NCI-H2029 (cell line): Measurements from ENCODE around the gene RLIM.
"Not testable (repeated sequence)": the region's sequence is repeated elsewhere in the genome, so short reads cannot be mapped to it uniquely, and the experiment has no call there.

Experiments used
- DNase-seq: peaks from one replicate; lab custom pipeline; 2025; lab: John Stamatoyannopoulos, UW

RLIM gene, protein sequence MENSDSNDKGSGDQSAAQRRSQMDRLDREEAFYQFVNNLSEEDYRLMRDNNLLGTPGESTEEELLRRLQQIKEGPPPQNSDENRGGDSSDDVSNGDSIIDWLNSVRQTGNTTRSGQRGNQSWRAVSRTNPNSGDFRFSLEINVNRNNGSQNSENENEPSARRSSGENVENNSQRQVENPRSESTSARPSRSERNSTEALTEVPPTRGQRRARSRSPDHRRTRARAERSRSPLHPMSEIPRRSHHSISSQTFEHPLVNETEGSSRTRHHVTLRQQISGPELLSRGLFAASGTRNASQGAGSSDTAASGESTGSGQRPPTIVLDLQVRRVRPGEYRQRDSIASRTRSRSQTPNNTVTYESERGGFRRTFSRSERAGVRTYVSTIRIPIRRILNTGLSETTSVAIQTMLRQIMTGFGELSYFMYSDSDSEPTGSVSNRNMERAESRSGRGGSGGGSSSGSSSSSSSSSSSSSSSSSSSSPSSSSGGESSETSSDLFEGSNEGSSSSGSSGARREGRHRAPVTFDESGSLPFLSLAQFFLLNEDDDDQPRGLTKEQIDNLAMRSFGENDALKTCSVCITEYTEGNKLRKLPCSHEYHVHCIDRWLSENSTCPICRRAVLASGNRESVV

GRCh38 chrX:74614093-74614909 is at the start of gene RLIM:
TSS of gene RLIM (minus strand) at chrX:74614624. CDS start at chrX:74595977, 18,647 bp downstream.
- DNase-seq: peak; percentile 90

DNA sequence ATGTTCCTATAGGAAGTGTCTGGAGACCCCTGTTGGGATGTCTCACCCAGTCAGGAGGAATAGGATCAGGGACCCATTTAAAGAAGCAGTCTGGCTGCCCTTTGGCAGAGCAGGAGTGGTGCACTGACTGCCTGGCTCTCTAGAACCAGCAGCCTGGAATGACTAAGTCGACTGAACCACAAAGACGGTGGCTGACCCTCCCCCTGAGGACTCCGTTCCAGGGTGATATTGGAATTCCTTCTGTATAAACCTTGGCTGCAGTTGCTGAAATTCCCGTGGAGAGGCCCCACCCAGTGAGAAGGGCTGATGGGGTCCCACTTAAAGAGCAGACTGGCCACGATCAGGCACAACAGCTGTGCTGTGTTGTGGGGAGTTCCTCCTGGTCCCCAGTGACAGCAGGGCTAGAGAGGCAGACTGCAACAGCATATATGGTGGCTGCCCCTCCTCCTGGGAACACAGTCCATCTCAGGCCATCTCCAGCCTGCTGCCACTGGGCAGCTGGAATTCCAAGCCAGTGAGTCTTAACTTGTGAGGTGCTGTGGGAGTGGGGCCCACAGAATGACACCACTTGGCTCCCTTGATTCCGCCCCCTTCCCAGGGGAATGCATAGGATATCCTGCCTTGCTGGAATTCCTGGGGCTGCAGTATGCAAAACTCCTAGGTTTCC is 41.8 kb upstream of the RLIM start:
- no peak for DNase-seq

DNA sequence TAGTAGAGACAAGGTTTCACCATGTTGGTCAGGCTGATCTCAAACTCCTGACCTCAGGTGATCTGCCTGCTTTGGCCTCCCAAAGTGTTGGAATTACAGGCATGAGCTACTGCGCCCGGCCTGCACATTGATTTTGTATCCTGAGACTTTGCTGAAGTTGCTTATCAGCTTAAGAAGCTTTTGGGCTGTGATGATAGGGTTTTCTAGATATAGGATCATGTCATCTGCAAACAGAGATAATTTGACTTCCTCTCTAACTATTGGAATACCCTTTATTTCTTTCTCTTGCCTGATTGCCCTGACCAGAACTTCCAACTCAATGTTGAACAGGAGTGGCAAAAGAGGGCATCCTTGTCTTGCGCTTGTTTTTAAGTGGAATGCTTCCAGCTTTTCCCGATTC is 40.5 kb upstream of the RLIM start:
- DNase-seq: not testable (repeated sequence)

- DNase-seq: no peak
Measured at GRCh38 chrX:74636749-74637314, 22.4 kb upstream of the RLIM start.

GRCh38 chrX:74613370-74614092 is 893 bp downstream of the RLIM start:
- DNase-seq: peak; percentile 11

- no peak for DNase-seq
Measured at GRCh38 chrX:74606799-74607198, 7.6 kb downstream of the RLIM start.

DNA sequence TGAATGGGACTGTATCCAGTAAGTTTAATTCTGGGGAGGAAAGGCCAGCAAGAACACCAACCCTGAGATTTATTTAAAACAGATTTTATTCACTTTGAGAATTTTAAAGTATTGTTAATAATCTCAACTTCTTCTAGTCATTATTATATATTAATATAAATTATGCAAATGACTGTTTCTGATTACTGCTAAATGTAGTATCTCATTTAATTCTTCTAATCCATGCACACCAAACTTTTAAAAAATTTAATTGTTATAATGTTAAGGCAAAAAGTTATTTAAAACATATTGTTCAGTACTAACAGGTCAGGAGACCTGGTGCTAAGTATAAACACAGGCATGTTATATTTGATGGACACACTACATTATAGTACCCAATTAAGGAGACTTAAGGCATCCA is 8.1 kb downstream of the RLIM start:
- DNase-seq: no peak

GRCh38 chrX:74603040-74603439 is 11.4 kb downstream of the RLIM start:
- no peak for DNase-seq

- DNase-seq: no peak
Measured at GRCh38 chrX:74602142-74602541, 12.3 kb downstream of the RLIM start.

DNA sequence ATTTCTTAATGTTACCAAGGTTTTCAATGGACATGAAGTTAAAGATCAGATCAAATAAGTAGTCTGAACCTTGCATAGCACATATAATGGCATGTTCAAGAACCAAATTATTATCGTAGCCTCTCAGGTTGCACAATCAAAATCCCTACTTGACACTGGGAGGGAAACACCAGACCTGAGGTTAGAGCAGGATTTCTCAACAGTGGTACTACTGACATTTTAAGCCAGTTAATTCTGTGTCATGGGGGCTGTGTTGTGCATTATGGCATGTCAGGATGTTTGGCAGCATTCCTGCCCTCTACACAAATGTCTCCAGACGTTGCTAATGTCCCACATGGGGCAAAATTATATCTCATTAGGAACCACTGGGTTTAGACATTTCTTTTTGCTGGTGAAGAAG is 20.8 kb downstream of the RLIM start:
- DNase-seq: no peak

DNA sequence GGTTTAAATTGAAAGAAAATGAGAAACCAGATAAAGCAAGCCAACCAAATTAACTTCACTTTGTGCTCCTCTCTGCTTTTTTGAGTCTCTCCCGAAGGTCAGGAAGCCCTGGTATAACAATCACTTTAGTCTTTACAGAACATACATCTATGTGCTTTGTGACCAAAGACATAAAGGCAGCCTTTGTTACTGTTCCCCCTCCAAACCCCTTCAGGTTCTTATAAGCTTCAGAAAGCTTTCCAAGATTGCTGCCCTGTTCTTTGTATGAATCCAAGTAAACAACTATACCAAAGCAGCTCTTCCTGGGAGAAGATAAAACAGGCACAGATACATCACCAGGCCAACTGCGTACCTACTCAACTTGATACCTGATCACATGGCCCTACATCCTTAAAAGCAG is 28.7 kb downstream of the RLIM start:
- DNase-seq: no peak

DNA sequence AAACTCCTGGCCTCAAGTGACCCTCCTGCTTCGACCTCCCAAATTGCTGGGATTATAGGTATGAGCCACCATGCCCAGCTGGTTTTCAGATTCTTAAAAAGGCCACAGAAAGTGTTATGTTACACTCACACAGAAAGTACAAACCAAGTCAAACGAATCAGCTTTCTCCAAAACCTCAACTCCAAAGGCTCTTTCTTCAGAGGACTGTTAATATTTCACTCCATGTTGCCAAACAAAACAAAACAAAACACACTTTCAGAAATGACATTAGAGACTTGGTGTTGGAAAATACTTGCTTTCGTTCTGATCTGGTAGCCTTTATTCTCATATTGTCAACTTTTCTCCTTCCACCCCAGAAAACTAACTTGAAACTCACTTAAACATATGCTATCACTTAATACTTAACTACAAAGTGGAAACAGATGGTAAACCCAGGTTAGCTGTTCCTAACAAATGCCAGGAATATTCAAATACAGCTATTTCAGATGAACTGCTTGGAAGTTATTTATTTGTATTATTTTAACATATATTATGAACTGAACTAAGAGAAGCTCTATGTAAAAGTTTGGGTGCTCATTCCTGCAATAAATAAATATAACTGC is 34.7 kb downstream of the RLIM start:
- DNase-seq: no peak

GRCh38 chrX:74578137-74578536 is 36.3 kb downstream of the RLIM start:
- DNase-seq: no peak

GRCh38 chrX:74557378-74557777 is 57.0 kb downstream of the RLIM start:
- no peak for DNase-seq

DNA sequence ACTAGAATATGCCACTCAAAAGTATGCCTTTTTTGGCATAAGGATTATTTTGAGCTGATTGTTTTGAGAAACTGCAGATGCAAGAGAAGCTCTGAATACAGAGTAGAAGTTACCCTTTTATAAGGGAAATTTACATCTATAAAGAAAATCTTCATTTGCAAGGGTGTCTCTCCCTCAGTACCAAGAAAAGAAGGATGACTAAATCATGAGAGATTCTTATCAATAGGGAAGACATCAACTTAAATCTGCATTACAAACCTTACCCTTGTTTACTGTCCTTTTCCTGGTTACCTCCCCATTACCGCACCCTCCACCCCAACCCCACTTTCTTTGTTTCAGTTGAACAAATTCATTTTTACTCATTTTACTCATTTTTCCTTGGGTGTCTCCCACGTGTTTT is 62.5 kb downstream of the RLIM start:
- DNase-seq: no peak

GRCh38 chrX:74550295-74550802 is 64.1 kb downstream of the RLIM start:
- DNase-seq: peak; percentile 2

DNA sequence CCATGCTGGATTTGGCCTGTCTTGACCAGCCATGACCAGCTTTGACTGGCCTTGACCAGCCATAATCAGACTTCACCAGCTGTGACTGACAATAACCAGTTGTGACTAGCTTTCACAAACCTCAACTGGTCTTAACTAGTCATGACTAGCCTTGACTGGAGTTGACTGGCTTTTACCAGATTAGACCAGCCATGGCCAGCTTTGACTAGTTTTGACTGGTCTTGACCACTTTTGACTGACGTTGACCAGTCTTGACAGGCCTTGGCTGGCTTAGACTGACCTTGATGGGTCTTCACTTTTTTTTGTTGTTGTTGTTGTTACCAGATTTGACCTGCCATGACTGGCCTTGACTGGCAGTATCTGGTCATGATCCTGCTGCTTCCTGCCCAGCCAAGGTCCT is 67.4 kb downstream of the RLIM start:
- no peak for DNase-seq

DNA sequence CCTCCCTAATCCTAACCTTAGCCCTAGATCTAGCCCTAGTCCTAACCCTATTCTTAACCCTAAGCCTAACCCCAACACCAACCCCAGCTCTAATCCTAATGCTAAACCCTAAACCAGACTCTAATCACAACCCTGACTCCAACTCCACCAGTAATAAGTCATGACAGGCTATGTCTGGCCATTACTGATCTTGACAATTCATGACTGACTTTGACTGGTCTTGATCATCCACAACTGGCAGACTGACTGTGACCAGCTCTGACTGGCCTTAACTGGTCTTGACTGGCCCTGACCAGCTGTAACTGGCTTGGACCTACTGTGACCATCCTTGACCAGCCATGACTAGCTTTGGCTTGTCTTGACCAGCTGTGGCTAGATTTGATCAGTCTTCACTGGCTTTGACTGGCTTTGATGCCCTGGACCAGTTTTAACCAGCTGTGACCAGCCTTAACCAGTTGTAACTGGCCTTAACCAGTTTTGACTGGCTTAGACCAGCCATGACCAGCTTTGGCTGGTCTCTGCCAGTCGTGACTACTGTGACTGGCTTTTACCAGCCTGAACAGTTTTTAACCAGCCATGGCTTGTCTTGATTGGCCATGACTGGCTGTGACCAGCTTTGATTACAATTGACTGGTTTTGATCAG is 68.4 kb downstream of the RLIM start:
- no peak for DNase-seq

- no peak for DNase-seq
Measured at GRCh38 chrX:74540635-74541249, 73.7 kb downstream of the RLIM start.
